GM23338 (cell line): ENCODE measurements around the gene ORC4.

Source experiments
- CTCF ChIP-seq, 2 experiments: fragments of 200-600 bp in 1 of 2; sonication (generic) in 1 of 2; conservative IDR thresholded peaks; 2 replicates each; pipeline versions ENCODE4 v1.5.1 to v1.6.1; 2016 to 2017; ENCODE audit warnings: antibody characterized with exemption in 2 of 2, low read depth in 2 of 2, mild to moderate bottlenecking in 2 of 2, moderate library complexity in 1 of 2
- EZH2 ChIP-seq: fragments of 200-600 bp; sonication (generic); IDR thresholded peaks from one replicate; pipeline ENCODE4 v1.8.0; 2017; ENCODE audit warnings: antibody characterized with exemption, mild to moderate bottlenecking, low read depth; ENCODE audit not compliant: unreplicated experiment
- EZH2phosphoT487 ChIP-seq: fragments of 200-600 bp; sonication (generic); IDR thresholded peaks from one replicate; pipeline ENCODE4 v1.8.1; 2018; ENCODE audit warnings: antibody characterized with exemption; ENCODE audit not compliant: unreplicated experiment
- POLR2AphosphoS5 ChIP-seq: IDR thresholded peaks from 2 replicates; pipeline ENCODE4 v1.6.1; 2016; ENCODE audit warnings: antibody characterized with exemption, low read depth
- REST ChIP-seq: IDR thresholded peaks from one replicate; pipeline ENCODE4 v1.6.1; 2018; ENCODE audit warnings: antibody characterized with exemption; ENCODE audit not compliant: unreplicated experiment
- ZNF331 ChIP-seq: fragments of 250-450 bp; sonication (Bioruptor Pico); IDR thresholded peaks from 2 replicates; pipeline ENCODE4 v1.5.0; 2020; ENCODE audit warnings: low read depth, mild to moderate bottlenecking, moderate library complexity

- TF ChIP-seq CTCF (conservative IDR thresholded peaks at IDR 0.05; ENCODE audit: low read depth in 2 of 2) (no peak), POLR2AphosphoS5 (no peak), EZH2phosphoT487 (no peak), REST (no peak), EZH2 (no peak), ZNF331 (CRISPR knock-in tag) (no peak)
Measured at GRCh38 chr2:147976102-147976501, 44.4 kb downstream of the ORC4 start.
